HEK293 (cell line): ENCODE measurements around the gene SAPCD1.

Source experiments
- CTCF ChIA-PET: fragments of 350-600 bp; formaldehyde crosslinking; extraction: SDS; loops from one replicate; lab custom pipeline; 2021; ENCODE audit warnings: antibody characterized with exemption; lab: Yijun Ruan, JAX
- POLR2A ChIA-PET: fragments of 300-600 bp; formaldehyde crosslinking; extraction: SDS; loops from one replicate; lab custom pipeline; 2020; ENCODE audit warnings: antibody characterized with exemption, inconsistent platforms; lab: Yijun Ruan, JAX
- H3K27ac ChIP-seq: fragments of 200-500 bp; sonication (Bioruptor generic); 2 replicates; pipeline ENCODE4 v1.5.1; 2014; ENCODE audit warnings: low read depth, low read length, control low read depth, inconsistent platforms; ENCODE audit errors: extremely low read depth
- H3K36me3 ChIP-seq, 2 experiments: fragments of 200-500 bp in 1 of 2; sonication (Bioruptor generic) in 1 of 2; 1 replicate in 1 of 2; 2 replicates in 1 of 2; pipeline ENCODE4 v1.5.1; 2014 to 2017; ENCODE audit warnings: inconsistent platforms in 2 of 2, low read length in 2 of 2; ENCODE audit not compliant: control insufficient read depth in 2 of 2, insufficient read depth in 1 of 2
- H3K4me1 ChIP-seq: fragments of 200-500 bp; sonication (Bioruptor generic); 2 replicates; pipeline ENCODE4 v1.5.1; 2014; ENCODE audit warnings: mild to moderate bottlenecking, low read length, inconsistent platforms; ENCODE audit not compliant: control insufficient read depth, insufficient read depth
- H3K4me3 ChIP-seq: 2 replicates; pipeline ENCODE4 v1.5.1; 2011; ENCODE audit warnings: low read depth, mild to moderate bottlenecking, control low read depth, low read length, moderate library complexity
- H3K9me3 ChIP-seq: fragments of 200-500 bp; sonication (Bioruptor generic); 2 replicates; pipeline ENCODE4 v1.5.1; 2014; ENCODE audit warnings: low read depth, low read length, inconsistent platforms; ENCODE audit not compliant: control insufficient read depth, insufficient read depth
- TRIM28 ChIP-seq: IDR thresholded peaks from 2 replicates; pipeline ENCODE4 v1.6.1; 2011; ENCODE audit warnings: low read length, control low read depth, borderline replicate concordance
- YY2 ChIP-seq: fragments of 450-650 bp; formaldehyde crosslinking; IDR thresholded peaks from 2 replicates; pipeline ENCODE4 v1.5.1; 2016; ENCODE audit warnings: missing biosample characterization, missing genetic modification characterization
- ZBTB20 ChIP-seq: fragments of 450-650 bp; formaldehyde crosslinking; IDR thresholded peaks from 2 replicates; pipeline ENCODE4 v1.5.1; 2016; ENCODE audit warnings: missing biosample characterization, missing genetic modification characterization
- ZBTB6 ChIP-seq: fragments of 450-650 bp; formaldehyde crosslinking; IDR thresholded peaks from 2 replicates; pipeline ENCODE4 v1.5.1; 2017; ENCODE audit warnings: missing biosample characterization, missing genetic modification characterization
- ZNF169 ChIP-seq: fragments of 450-650 bp; formaldehyde crosslinking; IDR thresholded peaks from 2 replicates; pipeline ENCODE4 v1.5.1; 2016; ENCODE audit warnings: missing biosample characterization, missing genetic modification characterization
- ZNF292 ChIP-seq: fragments of 450-650 bp; formaldehyde crosslinking; IDR thresholded peaks from 2 replicates; pipeline ENCODE4 v1.5.1; 2016; ENCODE audit warnings: low read depth, missing biosample characterization, missing genetic modification characterization, borderline replicate concordance
- ZNF362 ChIP-seq: fragments of 450-650 bp; formaldehyde crosslinking; IDR thresholded peaks from 2 replicates; pipeline ENCODE4 v1.5.1; 2016; ENCODE audit warnings: missing biosample characterization, missing genetic modification characterization
- ZNF37A ChIP-seq: fragments of 450-650 bp; IDR thresholded peaks from 2 replicates; pipeline ENCODE4 v1.5.1; 2018; ENCODE audit warnings: missing biosample characterization, missing genetic modification characterization
- ZNF423 ChIP-seq: fragments of 450-650 bp; formaldehyde crosslinking; IDR thresholded peaks from 2 replicates; pipeline ENCODE4 v1.5.1; 2016; ENCODE audit warnings: missing biosample characterization, missing genetic modification characterization
- ZNF513 ChIP-seq: fragments of 450-650 bp; IDR thresholded peaks from 2 replicates; pipeline ENCODE4 v1.5.1; 2018; ENCODE audit warnings: missing biosample characterization, missing genetic modification characterization
- ZNF530 ChIP-seq: fragments of 450-650 bp; formaldehyde crosslinking; IDR thresholded peaks from 2 replicates; pipeline ENCODE4 v1.5.1; 2016; ENCODE audit warnings: low read depth, missing biosample characterization, missing genetic modification characterization
- ZNF544 ChIP-seq: fragments of 450-650 bp; formaldehyde crosslinking; IDR thresholded peaks from 2 replicates; pipeline ENCODE4 v1.5.0; 2017; ENCODE audit warnings: missing biosample characterization, missing genetic modification characterization
- ZNF549 ChIP-seq: fragments of 450-650 bp; IDR thresholded peaks from 2 replicates; pipeline ENCODE4 v1.5.1; 2018; ENCODE audit warnings: missing biosample characterization, missing genetic modification characterization, mild to moderate bottlenecking, inconsistent platforms, moderate library complexity
- ZNF639 ChIP-seq: fragments of 450-650 bp; formaldehyde crosslinking; IDR thresholded peaks from 2 replicates; pipeline ENCODE4 v1.5.1; 2016; ENCODE audit warnings: missing biosample characterization, missing genetic modification characterization
- ZNF670 ChIP-seq: fragments of 450-650 bp; formaldehyde crosslinking; IDR thresholded peaks from 2 replicates; pipeline ENCODE4 v1.5.1; 2016; ENCODE audit warnings: missing biosample characterization, missing genetic modification characterization, low read depth
- ZNF768 ChIP-seq: fragments of 450-650 bp; formaldehyde crosslinking; IDR thresholded peaks from 2 replicates; pipeline ENCODE4 v1.5.1; 2018; ENCODE audit warnings: missing biosample characterization, mild to moderate bottlenecking, missing genetic modification characterization
- ZSCAN18 ChIP-seq: fragments of 450-650 bp; formaldehyde crosslinking; IDR thresholded peaks from 2 replicates; pipeline ENCODE4 v1.5.1; 2016; ENCODE audit warnings: missing biosample characterization, missing genetic modification characterization
- ZSCAN4 ChIP-seq: fragments of 450-650 bp; formaldehyde crosslinking; IDR thresholded peaks from 2 replicates; pipeline ENCODE4 v1.5.1; 2017; ENCODE audit warnings: missing biosample characterization, missing genetic modification characterization

SAPCD1 gene

GRCh38 chr6:31765910-31766794 is 3.7 kb downstream of the SAPCD1 start:
- no peaks in the 10 kb centered on the region for H3K4me1 ChIP-seq
- CTCF ChIA-PET = interaction anchor here (0.6 to 1.9 kb wide), 4 partner anchors 13 to 1824 kb away, joined by 3 to 6 read pairs (median 3); partner anchors contain the start of genes LY6G5C and VARS1
- H3K27ac ChIP-seq = no peak overlapping the region; the same call in 1 of the 2 replicates
- POLR2A ChIA-PET = interaction anchor here (0.5 to 1.2 kb wide), 7 partner anchors 11 to 122 kb away, joined by 3 to 5 read pairs (median 3); partner anchors contain the start of genes HSPA1A, HSPA1B, HSPA1L and VWA7
- H3K4me3 ChIP-seq = no peak overlapping the region
- TF ChIP-seq ZNF549 (tag by site-specific recombination) (no peak), ZNF423 (tag by site-specific recombination) (no peak), ZSCAN18 (no peak), TRIM28 (no peak), YY2 (no peak), ZNF768 (tag by site-specific recombination) (no peak), ZNF169 (tag by site-specific recombination) (no peak), ZNF292 (tag by site-specific recombination) (no peak), ZNF639 (tag by site-specific recombination) (no peak), ZNF530 (tag by site-specific recombination) (no peak), ZNF544 (no peak), ZSCAN4 (tag by site-specific recombination) (no peak), ZNF670 (tag by site-specific recombination) (no peak), ZNF362 (tag by site-specific recombination) (no peak)
- peaks cover 4 to 38% of the 10 kb centered on the region in 2 experiments; a peak in 1 of 3 replicates for H3K36me3 ChIP-seq
- H3K9me3 ChIP-seq = no peaks in the 10 kb centered on the region

GRCh38 chr6:31767096-31767645 is 4.7 kb downstream of the SAPCD1 start:
- CTCF ChIA-PET = interaction anchor here (1.0 to 1.9 kb wide), 2 partner anchors 29 to 86 kb away, joined by 3 to 6 read pairs; partner anchors contain the start of genes LY6G5C and VARS1
- Histone ChIP-seq H3K4me1 (no peaks in the 10 kb centered on the region), H3K4me3 (no peak overlapping the region), H3K36me3 (peaks cover 2 to 28% of the 10 kb centered on the region in 2 experiments; a peak in 1 of 3 replicates), H3K9me3 (no peaks in the 10 kb centered on the region), H3K27ac (no peak overlapping the region)
- POLR2A ChIA-PET = interaction anchor here (1.2 kb wide), 1 partner anchor 60 kb away, joined by 5 read pairs; the partner anchor contains the start of gene HSPA1B
- TF ChIP-seq TRIM28 (no peak), ZBTB20 (tag by site-specific recombination) (no peak), ZNF37A (tag by site-specific recombination) (no peak), ZBTB6 (no peak), ZNF513 (no peak)
